NCI-H2107 (cell line): Measurements from ENCODE around the gene WDR35.

ENCODE experiments used
- DNase-seq: peaks from one replicate; lab custom pipeline; 2025; lab: John Stamatoyannopoulos, UW

WDR35 gene

GRCh38 chr2:19989667-19990415 is at the start of gene WDR35:
TSS of gene WDR35 (minus strand) at chr2:19990105. CDS start at chr2:19990015, 90 bp downstream.
- DNase-seq = peak; percentile 79

- DNase-seq = no peak
Measured at GRCh38 chr2:20037660-20038059, 47.8 kb upstream of the WDR35 start.

GRCh38 chr2:20035955-20036666 is 46.2 kb upstream of the WDR35 start:
- no peak for DNase-seq

- DNase-seq = no peak
Measured at GRCh38 chr2:20034821-20035220, 44.9 kb upstream of the WDR35 start.

- DNase-seq = no peak
Measured at GRCh38 chr2:20034218-20034617, 44.3 kb upstream of the WDR35 start.

GRCh38 chr2:20033322-20033721 is 43.4 kb upstream of the WDR35 start:
- no peak for DNase-seq

GRCh38 chr2:20030224-20030623 is 40.3 kb upstream of the WDR35 start:
- DNase-seq = no peak

GRCh38 chr2:20027705-20028434 is 38.0 kb upstream of the WDR35 start:
- no peak for DNase-seq

- DNase-seq = no peak
Measured at GRCh38 chr2:20027260-20027677, 37.4 kb upstream of the WDR35 start.

GRCh38 chr2:20025065-20025786 is 35.3 kb upstream of the WDR35 start:
- DNase-seq = no peak

- no peak for DNase-seq
Measured at GRCh38 chr2:20023688-20024087, 33.8 kb upstream of the WDR35 start.

GRCh38 chr2:20021405-20022009 is 31.6 kb upstream of the WDR35 start:
- DNase-seq = no peak

GRCh38 chr2:20019747-20020146 is 29.8 kb upstream of the WDR35 start:
- no peak for DNase-seq

- DNase-seq = no peak
Measured at GRCh38 chr2:20018601-20019152, 28.8 kb upstream of the WDR35 start.

GRCh38 chr2:20016346-20016745 is 26.4 kb upstream of the WDR35 start:
- DNase-seq = no peak

- DNase-seq = peak; percentile 48
Measured at GRCh38 chr2:20015482-20016083, 25.7 kb upstream of the WDR35 start.

GRCh38 chr2:20013126-20013849 is 23.4 kb upstream of the WDR35 start:
- DNase-seq = peak; percentile 6

GRCh38 chr2:20012282-20013125 is 22.6 kb upstream of the WDR35 start, which contains the start of gene MATN3:
TSS of gene MATN3 (minus strand) at chr2:20012668. CDS start at chr2:20012631, 37 bp downstream.
- DNase-seq = no peak

GRCh38 chr2:20012032-20012281 is 22.1 kb upstream of the WDR35 start:
- no peak for DNase-seq
